Inflammatory macrophage treated with lipopolysaccharide for 1 hour (primary cell): ENCODE data around the gene RNH1.

Experiments used
- DNase-seq, 2 donors: peaks; one replicate each; pipeline ENCODE4 v3.0.0-alpha.2; 2020 to 2022

The RNH1 gene

DNA sequence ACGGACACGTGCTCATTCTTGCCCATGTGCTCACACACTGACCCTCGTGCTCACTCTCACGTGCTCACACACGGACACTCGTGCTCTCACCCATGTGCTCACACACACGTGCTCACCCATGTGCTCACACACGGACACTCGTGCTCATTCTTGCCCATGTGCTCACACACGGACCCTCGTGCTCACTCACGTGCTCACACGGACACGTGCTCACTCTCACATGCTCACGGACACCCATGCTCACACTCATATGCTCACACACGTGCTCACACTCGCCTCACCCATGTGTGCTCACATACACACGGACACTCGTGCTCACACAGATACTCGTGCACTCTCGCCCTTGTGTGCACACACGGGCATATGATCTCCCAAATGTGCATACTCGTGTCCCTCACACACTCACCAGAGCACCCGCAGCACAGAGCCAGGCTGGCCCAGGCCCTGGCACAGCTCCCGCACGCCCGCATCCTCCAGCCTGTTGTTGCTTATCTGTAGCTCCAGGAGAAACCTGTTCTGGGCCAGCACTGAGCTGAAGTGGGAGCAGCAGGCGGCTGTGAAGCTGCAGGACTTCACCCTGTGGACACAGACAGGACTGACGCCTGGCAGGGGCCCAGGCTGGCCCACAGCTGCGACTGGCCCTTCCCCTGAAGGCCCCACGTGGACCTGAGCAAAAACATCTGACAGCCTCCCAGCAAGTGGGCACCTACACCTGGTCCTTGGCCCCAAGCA lies 9.3 kb downstream of the RNH1 start:
- DNase-seq = no peak

GRCh38 chr11:496834-497564 lies 10.0 kb downstream of the RNH1 start:
- no peak for DNase-seq

DNA sequence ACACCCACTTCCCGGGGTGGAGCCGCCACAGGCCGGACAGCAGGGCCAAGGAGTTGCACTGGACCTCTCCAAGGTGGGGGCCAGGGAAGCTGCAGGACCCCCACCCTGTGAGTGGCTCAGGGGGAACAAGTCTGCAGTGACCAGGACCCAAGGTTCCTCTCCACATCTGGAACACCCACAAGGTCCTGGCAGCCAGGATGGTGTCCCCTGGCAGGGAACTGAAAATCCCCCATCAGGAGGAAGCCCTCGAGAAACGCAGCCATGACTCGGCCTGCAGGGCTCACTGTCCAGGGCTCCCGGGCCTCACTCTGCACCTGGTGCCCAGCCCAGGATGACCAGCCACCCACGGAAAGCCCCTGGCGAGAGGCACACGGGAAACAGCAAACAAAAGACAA lies 11.5 kb downstream of the RNH1 start:
- DNase-seq = no peak

- no peak for DNase-seq
Measured at GRCh38 chr11:494761-495536, 12.1 kb downstream of the RNH1 start.

- no peak for DNase-seq
Measured at GRCh38 chr11:492427-493226, 14.4 kb downstream of the RNH1 start.

- no peak for DNase-seq
Measured at GRCh38 chr11:491358-491757, 15.7 kb downstream of the RNH1 start.

GRCh38 chr11:490930-491260 lies 16.1 kb downstream of the RNH1 start:
- DNase-seq = no peak

GRCh38 chr11:490186-490929 lies 16.7 kb downstream of the RNH1 start:
- DNase-seq = no peak

DNA sequence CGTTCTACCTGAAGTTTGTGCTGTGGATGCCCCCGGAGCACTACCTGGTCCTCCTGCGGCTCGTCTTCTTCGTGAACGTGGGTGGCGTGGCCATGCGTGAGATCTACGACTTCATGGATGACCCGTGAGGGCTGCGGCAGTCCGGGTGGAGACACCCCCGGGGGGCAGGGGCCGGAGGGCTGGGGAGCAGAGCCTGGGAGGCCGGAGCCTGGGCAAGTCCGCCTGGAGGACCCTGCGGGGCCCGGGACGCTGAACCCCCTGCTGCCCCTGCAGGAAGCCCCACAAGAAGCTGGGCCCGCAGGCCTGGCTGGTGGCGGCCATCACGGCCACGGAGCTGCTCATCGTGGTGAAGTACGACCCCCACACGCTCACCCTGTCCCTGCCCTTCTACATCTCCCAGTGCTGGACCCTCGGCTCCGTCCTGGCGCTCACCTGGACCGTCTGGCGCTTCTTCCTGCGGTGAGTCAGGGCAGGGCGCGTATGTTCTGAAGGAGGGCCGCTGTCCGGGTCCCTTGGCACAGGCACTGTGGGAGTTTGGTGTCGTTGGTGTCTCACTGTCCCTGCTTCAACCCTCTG lies 17.3 kb downstream of the RNH1 start:
- DNase-seq = no peak

- DNase-seq = no peak
Measured at GRCh38 chr11:488992-489391, 18.1 kb downstream of the RNH1 start.

DNA sequence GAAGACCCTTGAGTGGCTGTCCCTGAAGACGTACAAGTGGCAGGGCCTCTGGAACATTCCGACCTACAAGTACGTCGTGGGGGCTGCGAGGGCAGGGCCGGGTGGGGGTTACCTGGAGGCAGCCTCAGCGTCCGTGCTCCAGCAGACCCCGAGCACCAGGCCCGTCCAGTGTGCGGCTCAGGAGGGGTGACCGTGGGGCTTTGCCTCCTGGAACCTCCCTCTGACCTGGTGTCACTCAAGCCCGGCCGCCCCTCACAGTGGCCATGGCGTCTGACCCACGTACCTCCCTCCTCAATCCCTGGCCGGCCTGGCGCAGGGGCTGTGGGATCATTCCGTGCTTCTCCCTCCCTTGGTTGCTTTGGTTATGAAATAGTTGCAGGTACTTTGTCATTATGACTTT lies 18.5 kb downstream of the RNH1 start:
- DNase-seq = no peak

GRCh38 chr11:488062-488461 lies 19.0 kb downstream of the RNH1 start:
- DNase-seq = no peak

DNA sequence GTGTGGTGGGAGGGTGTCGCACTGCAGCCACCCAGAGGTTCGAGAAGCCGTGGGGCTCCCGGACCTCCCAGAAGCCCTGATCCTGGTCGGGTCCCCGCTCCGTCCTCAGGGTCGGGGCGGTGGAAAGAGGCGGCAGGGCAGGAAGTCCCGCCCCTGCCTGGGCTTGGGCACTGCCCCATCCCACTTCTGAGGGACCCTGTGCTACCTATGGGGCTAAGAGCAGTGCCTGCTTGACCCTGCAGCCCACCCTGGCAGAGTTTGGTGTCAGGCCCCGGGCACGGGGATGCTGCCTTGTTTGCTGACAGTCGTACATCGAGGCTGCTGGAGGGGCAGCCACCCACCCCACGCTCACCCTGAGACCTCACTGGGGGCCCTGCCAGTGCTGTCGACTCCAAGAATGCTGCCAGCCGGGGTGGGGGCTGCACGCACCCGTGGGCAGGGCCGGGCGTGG lies 19.4 kb downstream of the RNH1 start:
- DNase-seq = no peak

GRCh38 chr11:486189-486588 lies 20.9 kb downstream of the RNH1 start:
- no peak for DNase-seq

DNA sequence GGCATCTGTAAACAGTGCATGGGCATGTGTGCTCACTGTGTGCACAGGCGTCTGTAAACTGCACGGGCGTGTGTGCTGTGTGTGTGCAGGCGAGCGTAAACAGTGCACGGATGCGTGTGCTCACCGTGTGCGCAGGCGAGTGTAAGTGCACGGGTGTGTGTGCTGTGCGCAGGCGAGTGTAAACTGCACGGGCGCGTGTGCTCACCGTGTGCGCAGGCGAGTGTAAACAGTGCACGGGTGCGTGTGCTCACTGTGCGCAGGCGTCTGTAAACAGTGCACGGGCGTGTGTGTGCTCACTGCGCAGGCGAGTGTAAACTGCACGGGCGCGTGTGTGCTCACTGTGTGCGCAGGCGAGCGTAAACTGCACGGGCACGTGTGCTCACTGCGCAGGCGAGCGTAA lies 22.4 kb downstream of the RNH1 start:
- no peak for DNase-seq

DNA sequence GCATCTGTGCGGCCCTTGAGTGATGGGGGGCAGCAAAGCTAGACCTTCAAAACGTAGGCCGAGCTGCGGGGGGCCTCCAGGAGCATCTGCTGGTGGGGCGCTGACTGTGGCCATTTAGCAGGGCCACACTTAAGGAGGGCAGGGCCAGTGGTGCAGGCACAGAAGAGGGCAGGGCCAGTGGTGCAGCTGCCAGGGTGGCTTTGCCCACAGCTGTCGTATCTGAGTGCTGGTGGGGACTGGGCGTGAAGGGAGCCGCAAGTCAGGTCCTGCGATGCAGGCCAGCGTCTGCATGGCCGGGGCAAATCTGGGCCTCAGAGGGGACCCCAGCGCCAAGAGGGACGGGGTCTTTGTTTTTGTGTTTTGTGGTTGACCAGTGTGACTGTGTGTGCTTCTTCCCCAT lies 27.7 kb downstream of the RNH1 start:
- DNase-seq = no peak

DNA sequence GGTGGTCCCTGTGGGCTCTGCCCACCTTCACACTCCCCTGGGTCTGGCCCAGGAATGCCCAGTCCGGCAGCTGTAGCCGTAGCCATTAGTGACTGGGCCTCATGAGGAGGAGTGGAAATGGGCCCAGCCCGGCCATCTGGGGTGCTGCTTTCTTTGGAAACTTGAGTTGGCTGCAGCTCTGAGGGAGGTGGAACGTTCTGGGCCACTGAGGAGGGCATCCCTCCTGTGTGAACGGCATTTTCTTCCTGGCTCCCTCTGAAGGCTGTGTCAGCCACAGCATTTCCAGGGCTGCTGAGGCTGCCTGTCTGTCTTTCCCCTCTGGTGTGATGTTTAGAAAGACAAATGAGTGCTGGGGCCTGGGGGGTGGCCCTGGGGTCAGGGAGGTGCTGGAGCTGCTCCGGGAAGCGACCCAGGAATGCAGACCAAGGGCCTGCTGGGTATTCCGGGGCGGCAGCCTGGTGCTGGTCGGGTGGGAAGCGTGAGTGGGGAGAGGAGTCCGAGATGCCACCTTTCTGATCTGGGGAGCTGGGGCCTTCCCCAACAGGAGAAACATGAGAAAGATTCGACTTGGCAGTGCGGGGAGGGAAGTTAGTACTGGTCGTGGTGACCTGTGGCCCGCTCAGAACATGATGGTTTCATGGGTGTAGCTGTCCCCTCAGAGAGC lies 29.9 kb downstream of the RNH1 start:
- DNase-seq = no peak

- DNase-seq = no peak
Measured at GRCh38 chr11:476416-476815, 30.6 kb downstream of the RNH1 start.

- DNase-seq = no peak
Measured at GRCh38 chr11:475941-476340, 31.1 kb downstream of the RNH1 start.

GRCh38 chr11:474914-475506 lies 32.0 kb downstream of the RNH1 start:
- no peak for DNase-seq
